HG03457 (cell line): ENCODE results near the gene DHRS4.
"Not testable (repeated sequence)": the region's sequence is repeated elsewhere in the genome, so short reads cannot be mapped to it uniquely, and the experiment has no call there.

Experiments
- ATAC-seq: cut with Tn5 transposase; IDR thresholded peaks from one replicate; pipeline ENCODE4 v1.9.1; 2021; ENCODE audit warnings: moderate number of reproducible peaks; ENCODE audit not compliant: unreplicated experiment

The DHRS4 gene

DNA sequence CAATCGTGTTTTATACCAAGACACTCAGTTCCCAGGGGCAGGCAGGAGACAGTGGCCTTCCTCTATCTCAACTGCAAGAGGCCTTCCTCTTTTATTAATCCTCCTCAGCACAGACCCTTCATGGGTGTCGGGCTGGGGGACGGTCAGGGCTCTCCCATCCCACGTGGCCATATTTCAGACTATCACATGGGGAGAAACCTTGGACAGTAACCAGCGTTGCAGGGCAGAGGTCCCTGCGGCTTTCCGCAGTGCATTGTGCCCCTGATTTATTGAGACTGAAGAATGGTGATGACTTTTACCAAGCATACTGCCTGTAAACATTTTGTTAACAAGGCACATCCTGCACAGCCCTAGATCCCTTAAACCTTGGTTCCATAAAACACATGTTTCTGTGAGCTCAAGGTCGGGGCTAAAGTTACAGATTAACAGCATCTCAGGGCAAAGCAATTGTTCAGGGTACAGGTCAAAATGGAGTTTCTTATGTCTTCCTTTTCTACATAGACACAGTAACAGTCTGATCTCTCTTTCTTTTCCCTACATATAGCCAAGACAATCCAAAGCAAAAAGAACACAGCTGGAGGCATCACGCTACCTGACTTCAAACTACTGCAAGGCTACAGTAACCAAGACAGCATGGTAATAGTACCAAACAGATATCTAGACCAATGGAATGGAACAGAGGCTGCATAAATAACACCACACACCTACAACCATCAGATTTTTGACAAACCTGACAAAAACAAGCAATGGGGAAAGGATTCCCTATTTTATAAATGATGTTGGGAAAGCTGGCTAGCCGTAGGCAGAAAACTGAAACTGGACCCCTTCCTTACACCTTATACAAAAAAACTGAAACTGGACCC is 28.6 kb downstream of the DHRS4 start:
- ATAC-seq, result not testable (repeated sequence)

DNA sequence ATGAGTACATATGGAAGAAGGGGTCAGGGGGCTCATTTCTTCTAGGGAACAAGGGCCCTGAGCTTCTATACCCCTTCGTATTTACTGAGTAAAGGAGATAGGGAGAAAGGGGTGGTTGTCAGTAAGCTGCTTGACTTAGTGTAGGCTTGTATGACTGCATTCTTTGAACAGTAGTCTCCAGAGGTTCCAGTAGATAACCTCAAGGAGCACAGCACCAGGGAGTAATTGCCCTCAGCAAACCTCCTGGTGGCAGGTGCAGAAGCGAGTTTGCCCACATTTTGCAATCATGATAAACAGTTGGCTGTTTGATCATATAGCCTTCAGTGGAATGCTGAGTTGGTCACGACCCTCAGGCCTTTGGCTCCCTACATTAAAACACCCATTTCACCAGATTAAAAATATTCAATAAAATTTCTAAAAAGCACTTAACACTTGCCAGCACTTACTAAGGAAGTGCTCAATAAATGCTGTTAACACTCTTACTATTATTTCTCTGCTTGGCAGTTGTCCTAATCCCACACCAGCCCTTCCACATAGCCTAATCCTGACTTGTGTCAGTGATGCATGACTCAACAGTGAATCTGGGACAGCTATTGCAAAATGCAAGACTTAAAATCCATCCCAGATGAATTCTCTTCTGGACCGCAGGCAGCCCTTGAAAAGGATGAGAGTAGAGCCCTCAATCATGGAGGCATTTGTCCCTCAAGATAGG is 31.5 kb downstream of the DHRS4 start:
- no peak for ATAC-seq

DNA sequence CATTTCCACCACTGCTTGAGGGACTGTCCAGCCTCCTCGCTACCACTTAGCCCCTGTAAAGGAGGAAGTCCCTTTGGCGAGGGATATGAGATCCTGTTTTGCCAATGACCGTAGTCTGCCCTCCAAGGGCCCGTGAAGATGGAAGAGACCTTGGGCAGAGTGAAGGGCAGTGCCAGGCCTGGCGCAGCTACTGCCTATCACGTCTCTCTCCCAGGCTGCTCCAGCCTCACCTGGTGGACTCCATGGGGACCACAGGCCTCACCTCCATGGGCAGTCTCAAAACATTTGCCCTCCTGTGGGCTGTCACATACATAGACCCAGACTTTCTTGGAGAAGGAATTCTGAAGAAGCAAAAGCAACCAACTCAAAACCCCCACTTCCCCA is 34.6 kb downstream of the DHRS4 start:
- not testable (repeated sequence) for ATAC-seq

DNA sequence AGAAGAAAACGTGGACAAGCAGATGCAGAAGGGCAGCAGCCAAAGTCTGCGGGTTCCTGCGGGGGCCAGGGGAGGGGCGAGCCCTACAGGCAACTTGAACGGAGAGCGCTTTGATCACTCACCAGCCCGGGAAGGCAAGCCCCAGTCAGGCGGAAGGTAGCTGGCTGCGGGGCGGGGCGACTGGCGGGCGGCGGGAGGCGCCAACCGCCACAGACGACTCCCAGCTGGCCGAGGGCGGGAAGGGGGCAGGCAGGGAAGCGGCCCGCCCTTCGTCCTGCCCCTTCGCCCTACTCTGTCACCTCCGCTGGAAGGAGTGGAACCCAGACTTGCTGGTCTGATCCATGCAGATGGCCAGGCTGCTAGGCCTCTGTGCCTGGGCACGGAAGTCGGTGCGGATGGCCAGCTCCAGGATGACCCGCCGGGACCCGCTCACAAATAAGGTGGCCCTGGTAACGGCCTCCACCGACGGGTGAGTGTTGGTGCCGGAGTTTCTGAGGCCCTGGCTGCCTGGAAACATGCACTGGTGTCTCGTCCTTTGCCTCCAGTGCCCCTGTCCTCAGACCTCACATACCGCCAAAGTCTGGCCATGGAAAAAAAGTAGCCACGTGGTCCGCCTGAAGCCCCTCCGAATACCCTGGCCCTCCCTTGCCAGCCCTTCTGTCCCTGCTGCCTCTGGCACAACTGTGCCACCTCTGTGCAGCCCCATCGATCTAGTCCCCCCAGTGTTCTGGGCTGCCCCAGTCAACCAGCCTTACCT is 35.2 kb downstream of the DHRS4 start, which contains the start of gene DHRS4L2:
DHRS4L2 (plus strand) TSS at position 323 of the 757 bp plus-strand sequence; CDS start at position 342, 19 bp downstream.
- ATAC-seq, result peak; percentile 92

DNA sequence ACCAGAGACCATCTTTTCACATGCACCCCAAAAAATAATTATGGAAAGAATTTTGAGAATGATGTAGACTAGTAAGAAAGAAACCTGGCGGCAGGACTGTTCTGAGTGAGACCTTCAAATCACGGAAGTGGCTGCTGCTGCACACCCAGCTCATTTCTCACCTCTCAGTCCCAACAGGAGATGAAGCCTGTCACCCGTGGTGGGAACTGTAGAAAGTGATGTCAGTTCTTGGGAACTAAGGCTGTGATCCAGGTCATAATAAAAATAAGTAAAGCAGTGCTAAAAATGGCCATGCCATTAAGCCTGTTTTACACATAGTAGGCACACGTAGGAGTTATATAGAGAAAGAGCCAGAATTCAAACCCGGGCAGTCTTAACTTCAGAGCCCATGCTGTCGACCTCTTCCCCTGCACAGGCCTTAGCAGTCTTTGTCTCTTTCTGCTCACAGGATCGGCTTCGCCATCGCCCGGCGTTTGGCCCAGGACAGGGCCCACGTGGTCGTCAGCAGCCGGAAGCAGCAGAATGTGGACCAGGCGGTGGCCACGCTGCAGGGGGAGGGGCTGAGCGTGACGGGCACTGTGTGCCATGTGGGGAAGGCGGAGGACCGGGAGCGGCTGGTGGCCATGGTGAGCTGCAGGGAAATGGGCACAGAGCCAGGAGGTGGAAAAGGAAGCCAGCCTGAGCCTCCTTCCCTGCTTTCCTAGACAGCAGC is 36.3 kb downstream of the DHRS4 start:
- ATAC-seq, result not testable (repeated sequence)

DNA sequence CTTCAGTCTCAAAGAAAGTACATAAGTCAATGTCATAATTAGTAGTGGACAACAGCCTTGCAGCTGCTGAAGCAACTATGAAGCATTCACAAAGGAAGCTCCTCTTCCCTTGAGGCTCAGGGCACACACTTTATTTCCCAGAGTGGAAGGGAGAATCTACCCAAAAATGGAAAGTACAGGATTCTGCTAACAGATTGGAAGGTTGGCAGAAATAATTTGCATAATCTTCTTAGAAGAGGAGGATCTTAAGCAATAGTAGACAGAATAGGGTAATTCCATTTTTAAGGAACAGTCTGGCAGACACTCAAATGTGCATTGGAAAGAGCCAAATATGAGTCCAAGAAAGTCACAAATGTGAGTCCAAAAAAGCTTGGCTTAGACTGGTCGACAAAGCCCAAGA is 37.4 kb downstream of the DHRS4 start:
- not testable (repeated sequence) for ATAC-seq

DNA sequence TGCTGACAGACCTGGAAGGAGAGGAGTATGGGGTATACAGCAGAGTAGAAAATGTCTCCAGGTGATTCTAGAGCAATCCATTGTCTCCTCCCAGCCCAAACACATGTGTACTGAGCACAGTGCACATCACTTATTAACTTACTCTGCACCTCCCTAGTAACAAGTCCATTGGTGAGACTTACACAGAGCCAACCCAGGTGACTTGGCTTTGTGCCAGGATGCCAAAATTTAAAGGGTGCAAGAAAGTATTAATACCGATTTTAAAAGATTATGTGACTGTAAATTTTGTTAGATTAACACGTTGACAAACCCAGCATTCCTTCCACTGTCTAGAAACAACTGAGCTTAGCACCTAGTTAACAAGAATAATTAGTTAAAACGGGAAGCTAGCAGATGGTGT is 39.5 kb downstream of the DHRS4 start:
- not testable (repeated sequence) for ATAC-seq

DNA sequence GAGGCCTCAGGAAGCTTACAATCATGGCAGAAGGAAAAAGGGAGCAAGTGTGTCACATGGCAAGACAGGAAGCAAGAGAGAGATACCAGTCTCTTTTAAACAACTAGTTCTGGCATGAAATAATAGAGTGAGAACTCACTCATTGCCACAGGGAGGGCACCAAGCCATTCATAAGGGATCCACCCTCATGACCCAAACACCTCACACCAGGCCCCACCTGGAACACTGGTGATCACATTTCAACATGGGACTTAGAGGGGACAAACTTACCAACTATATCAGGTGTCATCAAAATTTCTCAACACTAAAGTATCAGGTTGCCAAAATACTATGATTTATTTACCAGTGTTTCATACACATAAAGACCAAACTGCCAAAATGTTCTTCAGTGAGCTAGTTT is 42.4 kb downstream of the DHRS4 start:
- not testable (repeated sequence) for ATAC-seq

DNA sequence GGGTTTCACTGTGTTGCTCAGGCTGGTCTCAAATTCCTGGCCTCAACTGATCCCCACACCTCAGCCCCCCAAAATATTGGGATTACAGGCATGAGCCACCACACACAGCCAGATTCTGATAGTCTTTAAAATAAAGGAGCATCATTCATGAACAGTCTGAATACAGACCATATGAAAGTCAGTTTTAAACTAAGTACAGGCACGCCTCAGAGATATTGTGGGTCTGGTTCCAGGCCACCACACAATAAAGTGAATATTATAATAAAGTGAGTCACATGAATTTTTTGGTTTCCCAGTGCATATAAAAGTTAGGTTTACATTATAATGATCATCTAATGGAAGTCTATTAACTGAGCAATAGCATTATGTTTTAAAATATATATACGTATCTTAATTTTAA is 43.3 kb downstream of the DHRS4 start:
- not testable (repeated sequence) for ATAC-seq

DNA sequence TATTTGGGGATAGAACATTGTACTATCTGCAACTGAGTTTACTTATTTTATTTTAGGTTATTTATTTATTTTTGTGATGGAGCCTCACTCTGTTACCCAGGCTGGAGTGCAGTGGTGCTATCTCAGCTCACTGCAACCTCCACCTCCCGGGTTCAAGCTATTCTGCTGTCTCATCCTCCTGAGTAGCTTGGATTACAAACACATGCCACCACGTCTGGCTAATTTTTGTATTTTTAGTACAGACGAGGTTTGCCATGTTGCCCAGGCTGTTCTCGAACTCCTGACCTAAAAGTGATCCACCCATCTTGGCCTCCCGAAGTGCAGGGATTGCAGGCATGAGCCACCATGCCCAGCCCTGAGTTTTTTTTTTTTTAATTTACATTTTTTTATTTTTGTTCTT is 46.1 kb downstream of the DHRS4 start:
- not testable (repeated sequence) for ATAC-seq

DNA sequence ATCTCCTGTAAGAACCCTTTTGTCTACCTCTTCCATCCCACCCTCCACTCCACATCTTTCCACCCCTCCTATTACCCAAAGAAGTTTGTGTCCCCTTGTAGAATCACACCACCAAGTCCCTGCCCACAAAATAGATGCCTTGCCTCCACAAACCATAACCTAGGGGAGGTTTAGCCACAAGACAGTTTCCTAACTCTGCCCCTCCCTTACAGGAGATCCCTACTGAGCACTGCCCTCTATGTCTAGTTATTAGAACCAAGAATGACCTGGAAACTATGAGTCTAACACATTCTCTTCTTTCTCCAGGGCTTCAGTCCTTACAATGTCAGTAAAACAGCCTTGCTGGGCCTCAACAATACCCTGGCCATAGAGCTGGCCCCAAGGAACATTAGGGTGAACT is 47.5 kb downstream of the DHRS4 start:
- not testable (repeated sequence) for ATAC-seq

DNA sequence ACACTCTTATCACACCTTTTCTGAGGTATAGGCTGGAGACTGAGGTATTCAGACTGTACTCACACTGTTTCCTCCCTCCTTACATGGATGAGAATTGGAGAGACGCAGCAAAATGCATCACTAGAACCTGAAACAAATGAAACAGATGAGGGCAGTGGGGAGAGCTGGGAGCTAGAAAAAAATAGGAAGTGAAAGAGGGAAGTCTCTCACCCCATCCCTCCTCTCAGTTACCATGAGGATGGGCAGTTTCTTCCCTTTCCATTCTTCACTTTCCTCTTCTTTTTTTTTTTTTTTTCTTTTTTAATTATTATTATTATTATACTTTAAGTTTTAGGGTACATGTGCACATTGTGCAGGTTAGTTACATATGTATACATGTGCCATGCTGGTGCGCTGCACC is 48.1 kb downstream of the DHRS4 start:
- ATAC-seq, result not testable (repeated sequence)

DNA sequence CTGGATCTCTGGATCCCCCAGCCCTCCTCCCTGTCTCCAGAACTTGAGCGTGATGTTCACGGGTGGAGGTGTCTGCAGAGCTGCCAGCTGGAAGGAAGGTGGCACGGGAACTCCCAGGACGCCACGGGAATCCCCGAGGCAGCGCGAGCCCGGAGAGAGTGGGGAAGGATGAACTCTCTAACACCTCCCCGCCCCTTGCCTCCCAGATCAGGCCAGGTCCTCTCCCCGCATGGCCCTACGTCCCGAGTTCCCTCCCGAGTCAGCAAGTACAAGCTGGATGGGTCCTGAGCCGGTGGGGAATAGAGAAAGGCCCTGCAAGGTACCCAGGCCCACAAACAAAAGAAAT is 52.9 kb downstream of the DHRS4 start:
- ATAC-seq, result not testable (repeated sequence)

DNA sequence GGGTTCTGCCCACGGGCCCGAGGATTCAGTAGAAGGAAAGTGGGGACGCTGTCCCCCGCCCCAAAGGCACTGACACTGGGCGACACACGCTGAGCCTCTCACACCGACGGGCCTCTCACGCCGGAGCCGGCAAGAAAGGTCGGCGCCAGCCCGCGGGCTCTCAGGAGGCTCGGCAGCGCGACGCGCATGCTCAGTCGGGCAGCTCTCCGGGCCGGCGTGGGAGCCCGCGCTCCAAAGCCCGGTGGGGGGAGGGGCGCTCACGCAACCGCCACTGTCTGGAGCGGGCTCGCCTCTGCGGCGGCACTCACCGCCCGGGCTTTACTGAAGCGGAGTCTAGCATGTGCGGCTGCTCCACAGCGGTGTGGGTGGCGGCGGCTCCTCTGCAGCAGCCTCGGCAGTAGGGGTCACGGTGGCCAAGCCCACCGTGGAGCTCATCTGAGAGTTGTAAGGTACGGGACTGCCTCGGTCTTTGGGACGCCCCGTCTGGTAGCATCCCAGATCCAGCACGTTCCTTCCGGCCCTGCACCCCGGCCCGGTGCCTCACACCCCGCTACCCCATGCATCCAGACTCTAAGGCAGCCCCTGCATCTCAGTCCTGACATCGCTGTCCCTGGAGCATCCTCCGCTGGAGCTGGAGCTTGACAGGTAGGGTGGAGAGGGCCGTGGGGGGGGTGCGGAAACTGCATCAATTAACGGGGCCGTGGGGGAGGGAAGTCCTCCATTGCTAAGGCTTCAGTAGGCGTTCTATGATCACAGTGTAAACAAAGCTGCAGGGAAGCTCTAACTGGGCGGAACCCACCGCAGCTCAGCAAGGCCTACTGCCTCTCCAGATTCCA is 53.5 kb downstream of the DHRS4 start:
- not testable (repeated sequence) for ATAC-seq

DNA sequence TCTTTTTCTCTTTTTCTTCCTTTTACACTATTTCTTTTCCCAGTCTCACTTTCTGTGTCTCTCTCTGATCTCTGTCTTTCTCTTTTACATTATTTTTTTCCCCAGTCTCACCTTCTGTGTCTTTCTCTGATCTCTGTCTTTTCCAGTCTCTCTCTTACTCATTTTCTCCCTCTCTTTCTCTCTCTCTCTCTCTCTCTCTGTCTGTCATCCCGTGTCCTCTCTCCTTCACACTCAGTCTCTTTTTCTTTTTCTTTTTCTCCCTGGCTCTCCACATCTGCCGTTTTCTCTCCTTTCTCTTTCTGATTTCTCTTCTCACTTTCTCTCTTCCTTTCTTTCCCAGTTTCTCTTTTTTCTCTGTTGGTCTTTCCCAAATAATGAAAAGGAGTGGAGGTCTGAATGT is 57.5 kb downstream of the DHRS4 start:
- no peak for ATAC-seq

DNA sequence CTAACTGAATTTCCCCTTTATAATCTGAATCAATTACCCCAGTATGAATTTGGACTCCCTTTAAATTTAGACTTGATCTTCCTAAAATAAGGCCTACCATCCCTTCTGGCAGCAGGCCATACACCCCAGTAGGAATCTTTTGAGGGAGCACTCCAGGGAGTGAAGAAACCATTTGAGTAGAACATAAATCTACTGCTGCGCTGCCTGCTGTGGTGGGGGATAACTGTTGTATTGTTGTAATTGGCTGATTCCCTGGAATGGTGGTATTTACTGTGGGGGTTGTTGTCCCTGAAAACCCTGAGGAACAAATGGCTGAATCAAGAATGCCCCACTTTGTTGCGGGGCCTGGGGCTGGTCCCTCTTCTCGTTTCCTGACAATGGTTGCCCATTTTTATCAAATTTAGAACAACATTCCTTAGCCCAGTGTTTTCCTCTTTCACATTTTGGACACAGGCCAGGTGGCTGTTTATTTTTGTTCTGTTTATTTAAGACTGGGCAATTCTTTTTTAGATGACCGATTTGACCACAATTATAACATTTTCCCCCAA is 59.2 kb downstream of the DHRS4 start:
- ATAC-seq, result not testable (repeated sequence)

DNA sequence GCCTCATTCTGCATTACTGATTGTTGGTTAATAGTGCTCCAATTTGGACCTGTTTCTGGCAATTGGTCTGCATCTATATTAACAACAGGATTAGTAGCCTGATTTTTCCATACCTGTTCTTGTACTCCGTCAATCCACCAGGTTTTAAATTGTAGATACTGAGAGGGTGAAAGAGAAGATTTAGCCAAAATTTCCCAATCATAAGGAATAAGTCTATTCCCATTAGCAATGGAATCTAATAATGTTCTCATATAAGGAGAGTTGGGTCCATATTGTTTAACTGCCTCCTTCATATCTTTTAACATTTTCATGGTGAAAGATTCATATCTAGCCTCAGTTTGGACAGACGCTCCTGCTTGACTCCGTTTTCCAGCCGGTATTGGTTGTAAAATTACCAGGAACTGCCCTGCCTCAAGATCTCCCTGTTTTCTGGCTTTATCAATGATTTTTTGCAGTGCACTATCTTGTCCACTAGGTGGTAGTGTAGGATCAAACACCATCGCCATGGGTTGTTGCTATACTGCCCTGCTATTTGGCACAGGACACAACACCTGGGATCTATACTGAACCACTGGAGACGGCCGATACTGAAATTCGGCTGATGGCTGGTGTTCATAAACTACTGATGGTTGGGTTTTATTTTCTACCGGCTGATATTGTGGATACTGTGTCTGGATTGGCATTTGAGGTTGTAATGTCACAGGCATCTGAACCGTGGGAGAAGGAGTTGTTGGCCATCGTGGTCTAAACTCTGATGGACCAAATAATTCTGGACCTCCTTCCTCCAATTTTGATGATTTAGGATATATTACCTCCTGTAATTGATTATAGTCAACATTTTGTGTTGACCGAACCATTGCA is 60.3 kb downstream of the DHRS4 start:
- ATAC-seq, result no peak

DNA sequence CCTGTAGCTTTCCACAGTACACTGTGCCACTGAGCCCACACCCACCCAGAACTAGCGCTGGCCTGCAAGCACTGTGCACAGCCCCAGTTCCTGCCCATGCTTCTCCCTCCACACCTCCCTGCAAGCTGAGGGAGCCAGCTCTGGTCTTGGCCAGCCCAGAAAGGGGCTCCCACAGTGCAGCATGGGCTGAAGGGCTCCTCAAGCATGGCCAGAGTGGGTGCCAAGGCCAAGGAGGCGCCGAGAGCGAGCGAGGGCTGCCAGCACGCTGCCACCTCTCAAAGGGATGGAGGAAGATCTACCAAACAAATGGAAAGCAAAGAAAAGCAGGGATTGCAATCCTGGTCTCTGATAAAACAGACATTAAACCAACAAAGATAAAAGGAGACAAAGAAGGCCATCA is 62.2 kb downstream of the DHRS4 start:
- ATAC-seq, result not testable (repeated sequence)
